GM18873 (cell line): ENCODE measurements around the gene SLC24A5.

Experiments used
- ATAC-seq: cut with Tn5 transposase; IDR thresholded peaks from one replicate; pipeline ENCODE4 v1.9.1; 2021; ENCODE audit warnings: mild to moderate bottlenecking, moderate library complexity, moderate number of reproducible peaks; ENCODE audit not compliant: unreplicated experiment, low FRiP score

Gene SLC24A5

GRCh38 chr15:48182749-48183148 lies 62.0 kb downstream of the SLC24A5 start:
- ATAC-seq, result no peak

- ATAC-seq, result no peak
Observed at GRCh38 chr15:48185529-48185928, 64.7 kb downstream of the SLC24A5 start.

- ATAC-seq, result no peak
Observed at GRCh38 chr15:48186271-48186670, 65.5 kb downstream of the SLC24A5 start.

- ATAC-seq, result no peak
Observed at GRCh38 chr15:48190932-48191573, 70.3 kb downstream of the SLC24A5 start.

- ATAC-seq, result no peak
Observed at GRCh38 chr15:48191574-48192225, 70.9 kb downstream of the SLC24A5 start, which contains the start of gene CTXN2. TSS of gene CTXN2 (plus strand) at chr15:48191665. CDS start at chr15:48201301, 9,636 bp downstream.
